SIG-M5 treated with dmso at 0.1 percent for 504 hours (cell line): ENCODE measurements around the gene WSCD1.

Experiments
- DNase-seq: peaks from one replicate; lab custom pipeline; 2025; ENCODE audit not compliant: unreplicated experiment; lab: John Stamatoyannopoulos, UW

WSCD1 gene

GRCh38 chr17:6104956-6105648 is 34.9 kb downstream of the WSCD1 start:
- DNase-seq = no peak

DNA sequence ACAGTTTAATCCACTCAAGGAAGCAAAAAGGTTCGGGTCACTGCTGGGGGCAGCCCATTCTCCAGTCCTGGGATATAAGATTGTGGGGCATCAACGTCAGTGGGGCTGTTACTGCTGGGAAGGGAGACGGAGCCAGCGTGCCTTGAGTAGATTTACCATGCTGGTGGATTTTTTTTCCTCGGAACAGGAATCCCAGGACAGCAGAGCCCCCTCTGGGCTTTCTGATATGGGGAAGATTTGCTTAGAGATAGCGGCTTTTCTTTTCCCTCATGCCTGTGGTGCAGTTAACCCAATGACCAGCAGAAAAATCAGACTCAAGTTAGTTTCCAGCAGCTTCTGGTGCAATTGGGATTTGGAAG is 35.4 kb downstream of the WSCD1 start:
- DNase-seq = no peak

GRCh38 chr17:6106212-6106611 is 36.0 kb downstream of the WSCD1 start:
- DNase-seq = no peak

DNA sequence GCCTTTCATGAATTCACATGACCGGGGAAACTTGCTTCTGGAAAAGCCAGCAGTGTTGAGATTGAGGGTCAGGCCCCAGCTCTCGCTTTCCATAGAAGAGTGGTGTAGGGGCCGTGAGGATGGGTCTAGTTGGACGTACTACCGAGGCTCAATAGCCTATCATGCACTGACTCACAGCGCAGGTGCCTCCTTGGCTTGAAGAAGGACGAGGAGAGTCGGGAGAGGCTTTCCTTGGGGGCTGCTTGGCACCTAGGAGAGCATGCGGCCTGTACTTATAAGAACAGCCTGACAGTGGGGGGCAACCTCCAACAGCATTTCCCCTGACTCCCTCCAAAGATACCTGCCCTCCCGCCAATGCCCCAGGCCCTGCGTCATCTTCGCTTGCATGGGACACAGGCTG is 37.6 kb downstream of the WSCD1 start:
- DNase-seq = no peak

DNA sequence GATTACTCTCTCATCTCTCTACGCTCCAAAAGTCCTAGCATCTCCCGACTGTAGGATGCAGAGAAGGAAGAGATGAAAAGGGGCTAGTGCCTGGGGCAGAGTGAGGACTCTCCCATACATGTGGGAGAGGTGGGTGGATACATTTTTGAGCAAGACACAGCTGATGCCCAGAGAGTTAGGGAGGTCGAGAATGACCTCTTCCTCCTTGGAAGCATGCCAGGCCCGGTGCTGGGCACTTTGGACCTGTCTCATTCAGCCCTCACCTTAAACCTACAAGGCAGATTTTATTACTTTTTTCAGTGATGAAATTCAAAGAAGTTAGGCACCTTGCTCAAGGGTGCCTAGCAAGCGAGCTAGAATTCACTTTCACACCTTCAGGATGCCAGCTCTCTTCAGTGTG is 38.2 kb downstream of the WSCD1 start:
- DNase-seq = no peak

DNA sequence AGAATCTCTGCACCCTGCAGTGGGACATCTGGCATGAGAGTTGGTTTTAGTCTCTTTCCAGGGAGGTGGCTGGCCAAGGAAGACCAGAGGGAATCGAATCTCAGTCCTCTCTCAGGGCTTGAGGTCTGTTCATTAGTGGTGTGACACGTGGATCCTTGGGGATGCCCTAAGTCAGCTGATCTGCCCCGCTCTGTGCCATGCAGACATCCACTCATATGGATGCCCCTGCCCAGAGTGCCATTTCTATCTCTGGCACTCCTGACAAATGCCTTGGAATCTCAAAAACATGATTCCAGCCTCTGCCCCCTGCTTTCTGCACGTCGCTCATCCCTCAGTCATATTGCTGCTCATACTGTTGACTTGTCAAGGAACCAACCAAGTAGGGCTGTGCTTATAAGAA is 38.8 kb downstream of the WSCD1 start:
- DNase-seq = no peak

- DNase-seq = no peak
Measured at GRCh38 chr17:6109536-6109935, 39.4 kb downstream of the WSCD1 start.

DNA sequence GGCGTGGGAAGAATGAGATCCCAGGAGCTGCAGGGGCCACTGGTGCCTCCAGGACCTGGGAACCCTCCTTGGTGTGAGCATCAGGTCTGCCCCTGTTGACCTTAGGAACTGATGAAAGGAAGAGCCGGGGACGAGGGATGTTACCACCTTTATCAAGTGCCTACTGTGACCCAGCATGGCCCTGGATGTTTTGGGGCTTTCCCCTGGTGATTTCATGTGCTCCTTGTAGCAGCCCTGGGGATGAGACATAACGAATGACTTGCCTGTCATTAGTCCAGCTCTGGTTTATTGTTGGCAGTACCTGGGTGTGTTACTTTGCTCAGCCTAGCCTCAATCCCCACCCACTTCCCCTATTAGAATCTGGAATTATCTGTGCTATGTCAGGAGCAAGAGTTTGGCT is 39.9 kb downstream of the WSCD1 start:
- DNase-seq = no peak

DNA sequence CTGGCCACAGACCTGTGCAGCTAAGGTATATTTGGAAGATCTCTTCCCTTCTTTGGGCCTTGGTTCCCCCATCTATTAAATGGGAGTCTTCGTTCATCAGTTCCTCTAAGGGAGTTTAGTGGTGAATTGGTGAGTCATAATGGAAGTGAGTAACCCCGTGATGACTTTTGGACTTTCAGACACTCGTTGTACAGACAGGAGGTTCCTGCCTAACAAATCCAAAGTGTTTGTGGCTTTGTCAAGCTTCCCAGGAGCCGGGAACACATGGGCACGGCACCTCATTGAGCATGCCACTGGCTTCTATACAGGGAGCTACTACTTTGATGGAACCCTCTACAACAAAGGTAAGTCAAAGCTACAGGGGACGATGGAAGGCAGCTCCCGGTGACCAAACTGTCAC is 40.4 kb downstream of the WSCD1 start:
- DNase-seq = no peak

GRCh38 chr17:6120351-6120750 is 50.2 kb downstream of the WSCD1 start:
- no peak for DNase-seq

DNA sequence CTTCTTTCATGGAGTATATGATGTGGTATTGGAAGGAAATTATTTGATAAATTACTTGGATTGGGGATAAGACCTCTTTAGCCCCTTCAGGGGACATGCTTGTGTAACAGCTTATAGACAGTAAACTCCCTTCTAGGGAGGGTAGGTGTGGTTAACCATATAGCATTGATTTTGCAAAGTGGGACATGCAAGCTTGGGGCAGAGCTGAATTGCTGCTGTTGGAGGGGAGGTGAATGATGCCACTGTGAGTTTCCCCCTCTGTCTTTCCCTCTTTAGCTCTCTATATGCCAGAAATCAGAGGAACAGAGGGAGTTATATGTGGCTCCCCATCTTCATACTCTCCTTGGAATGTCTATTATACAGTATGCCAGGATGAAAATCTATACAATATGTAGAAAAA is 54.7 kb downstream of the WSCD1 start:
- DNase-seq = no peak

DNA sequence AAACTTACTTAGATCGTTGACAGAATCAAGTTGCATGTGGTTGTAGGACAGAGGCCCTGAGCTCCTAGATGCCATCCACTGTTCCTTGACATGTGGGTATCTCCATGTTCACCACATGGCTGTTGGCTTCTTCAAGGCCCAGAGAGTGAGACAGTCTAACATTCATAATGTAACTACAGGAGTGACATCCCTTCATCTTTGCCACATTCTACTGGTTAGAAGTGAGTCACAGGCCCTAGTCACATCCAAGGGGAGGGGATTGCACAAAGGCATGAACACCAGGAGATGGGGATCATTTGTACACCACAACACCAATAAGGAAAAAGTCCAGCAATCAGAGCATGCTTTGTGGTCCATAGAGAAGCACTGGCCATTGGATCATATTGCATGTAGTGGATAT is 56.6 kb downstream of the WSCD1 start:
- no peak for DNase-seq

DNA sequence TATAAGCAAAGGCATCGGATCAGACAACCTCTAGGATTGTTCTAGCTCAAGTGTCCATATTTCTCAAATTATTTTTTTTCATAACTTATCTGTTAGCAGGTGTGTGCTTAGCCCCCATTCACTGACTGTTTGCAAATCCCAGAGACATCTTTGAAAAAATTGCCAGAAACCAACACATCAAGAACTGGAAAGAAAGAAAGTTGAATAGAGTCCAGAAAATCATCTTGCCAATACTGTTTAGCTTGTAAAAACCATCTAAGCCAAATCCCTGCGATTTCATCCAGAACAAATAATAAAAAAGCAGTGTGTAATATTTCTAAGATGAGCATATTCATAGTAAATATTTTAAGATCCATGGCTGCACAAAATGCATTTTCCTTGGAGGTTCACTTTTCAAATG is 64.5 kb downstream of the WSCD1 start:
- no peak for DNase-seq

- DNase-seq = no peak
Measured at GRCh38 chr17:6135236-6135635, 65.1 kb downstream of the WSCD1 start.

- no peak for DNase-seq
Measured at GRCh38 chr17:6135996-6136395, 65.8 kb downstream of the WSCD1 start.

DNA sequence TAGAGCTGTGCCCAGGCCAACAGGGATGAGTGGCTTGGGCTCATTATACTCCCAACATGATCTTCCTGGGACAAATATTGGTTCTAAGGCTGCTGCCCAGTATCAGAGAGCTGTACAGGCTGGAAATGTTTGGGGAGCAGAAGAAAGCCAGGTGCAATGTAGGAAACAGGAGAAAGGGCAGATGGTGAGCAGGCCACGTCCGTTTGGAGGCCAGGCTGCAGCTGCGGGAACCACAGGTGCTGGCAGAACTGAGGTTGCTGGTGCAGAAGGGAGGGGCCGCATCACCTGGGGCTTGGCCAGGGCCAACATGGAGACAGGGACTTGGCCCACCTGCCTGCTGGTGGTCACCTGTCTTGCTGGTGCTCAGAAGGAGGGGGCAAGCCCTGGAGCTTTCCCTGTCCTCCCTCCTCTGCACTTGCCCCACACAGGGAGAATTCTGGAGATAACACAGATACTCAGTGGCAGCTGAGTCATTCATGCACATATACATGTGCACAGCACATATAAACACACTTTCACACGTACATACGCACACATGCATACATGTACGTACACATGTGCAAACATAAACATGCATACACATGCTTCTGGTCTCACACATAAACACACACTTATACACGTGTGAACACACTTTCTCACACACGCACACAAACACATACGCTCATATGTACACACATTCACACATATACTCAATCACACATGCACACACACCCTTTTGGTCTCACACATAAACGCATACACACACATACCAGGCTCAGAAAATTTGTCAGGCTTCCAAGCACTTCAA is 67.7 kb downstream of the WSCD1 start:
- no peak for DNase-seq

GRCh38 chr17:6138761-6139446 is 68.7 kb downstream of the WSCD1 start:
- no peak for DNase-seq

DNA sequence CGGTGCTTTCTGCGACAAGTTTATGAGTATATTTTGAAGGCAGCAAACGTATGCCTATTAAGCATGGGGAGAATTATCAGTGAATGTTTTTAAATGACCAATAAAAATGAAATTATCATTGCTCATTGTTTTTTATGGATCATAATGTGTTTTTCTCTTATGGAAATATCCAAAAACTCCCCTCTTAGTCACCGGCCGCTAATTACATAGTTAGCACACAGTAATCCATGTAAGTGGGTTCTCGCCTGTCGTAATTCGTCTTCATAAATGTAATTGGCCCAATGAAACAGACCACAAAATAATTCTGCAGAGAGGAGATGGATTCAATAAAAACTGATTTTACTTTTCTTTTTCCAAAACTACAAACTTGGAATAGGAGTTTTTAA is 69.3 kb downstream of the WSCD1 start:
- DNase-seq = no peak

- no peak for DNase-seq
Measured at GRCh38 chr17:6140188-6140587, 70.0 kb downstream of the WSCD1 start.

DNA sequence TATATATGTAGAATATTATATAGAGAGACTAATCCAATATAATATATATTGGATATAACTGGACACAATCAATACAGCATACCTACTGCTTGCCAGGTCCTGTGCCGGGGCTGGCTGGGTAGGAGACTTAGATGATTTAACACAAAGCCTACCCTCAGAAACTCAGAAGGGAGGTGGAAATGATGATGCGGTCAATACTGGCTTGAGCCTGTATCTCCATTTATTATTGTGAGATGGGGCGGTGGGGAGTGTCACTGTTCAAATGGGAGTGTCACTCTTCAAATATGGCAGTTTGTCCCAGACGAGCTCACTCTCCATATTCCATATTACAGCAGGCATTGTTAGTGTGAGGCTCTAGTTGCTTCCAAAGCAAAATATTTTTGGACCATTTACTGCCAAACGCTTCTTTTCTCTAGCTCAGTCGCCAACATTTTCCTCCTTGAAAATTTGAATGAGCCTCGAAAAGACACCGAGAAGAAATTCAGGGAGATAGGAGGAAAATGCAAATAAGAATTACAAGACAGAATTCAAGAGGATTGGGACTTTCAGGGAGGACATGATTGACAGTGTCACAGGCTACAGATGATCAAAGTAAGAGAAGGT is 70.7 kb downstream of the WSCD1 start:
- DNase-seq = no peak

DNA sequence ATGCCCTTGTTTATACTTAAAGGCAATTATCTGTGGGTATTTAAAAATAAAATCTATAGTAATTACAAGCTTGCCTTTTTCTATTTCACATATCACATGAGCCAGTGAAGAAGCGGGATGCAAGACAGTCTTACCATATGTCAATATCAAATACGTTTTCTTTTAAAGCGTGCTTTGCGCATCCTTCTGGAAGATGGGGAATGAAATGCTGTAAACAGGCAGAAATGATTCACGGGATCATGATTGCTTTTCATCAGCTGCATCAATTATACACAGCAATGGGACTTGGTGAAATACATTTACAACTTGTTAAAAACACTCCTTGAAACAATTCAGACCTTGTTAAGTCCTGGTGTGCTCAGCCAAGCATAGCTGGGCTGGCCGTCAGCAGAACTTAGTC is 72.5 kb downstream of the WSCD1 start:
- DNase-seq = no peak

- DNase-seq = no peak
Measured at GRCh38 chr17:6145946-6146345, 75.8 kb downstream of the WSCD1 start.
